Measurements from ENCODE around the gene RNU5D-1. TPM values are rescaled to one million over a fixed set of nuclear protein-coding genes. Genes with fewer than 3 reads are reported as not detected.

RNU5D-1 gene
- total and polyA plus RNA-seq, 10 of the 15 experiments (the other 5 are each of a cell fraction or from before 2014, with no cell fraction given), result not detected

GRCh38 chr1:44775930-44776729 is 45.2 kb upstream of the RNU5D-1 start (continued):
- no peak for TF ChIP-seq BCLAF1 (IDR thresholded peaks at IDR 0.05)
- TF ChIP-seq SRF (IDR thresholded peaks at IDR 0.05; ENCODE audit: low read depth in 2 of 2, low read length in 2 of 2), result no peak
- no peak for TF ChIP-seq MXI1 (IDR thresholded peaks at IDR 0.05; ENCODE audit: low read depth, low read length)
- 0 out of 3 replicates have a peak, but pooled peaks of 1 of the 2 experiments have one; percentile 13 for TF ChIP-seq EGR1 (IDR thresholded peaks at IDR 0.05; ENCODE audit: borderline replicate concordance in 1 of 2, low read depth in 2 of 2, low read length in 2 of 2)
- no peak for TF ChIP-seq RAD51 (IDR thresholded peaks at IDR 0.05)
- TF ChIP-seq SPI1 (IDR thresholded peaks at IDR 0.05; ENCODE audit: borderline replicate concordance, insufficient read depth, low read depth, low read length), result no peak
- TF ChIP-seq NKRF (conservative IDR thresholded peaks at IDR 0.05), result 0 out of 2 replicates have a peak, but pooled peaks have one; percentile 75
- no peak for TF ChIP-seq FOS (IDR thresholded peaks at IDR 0.05; ENCODE audit: borderline replicate concordance, extremely low read depth, insufficient read length)
- TF ChIP-seq LARP7 (IDR thresholded peaks at IDR 0.05), result 0 out of 2 replicates have a peak, but pooled peaks have one; percentile 63
- TF ChIP-seq MAX (IDR thresholded peaks at IDR 0.05; ENCODE audit: low read depth, low read length), result no peak
- no peak for TF ChIP-seq HDAC2 (IDR thresholded peaks at IDR 0.05)
